Coronary artery (tissue), 2 donors: ENCODE results near the gene KIF21B.

Experiments used
- DNase-seq: peaks from one replicate; pipeline ENCODE4 v3.0.0-alpha.2; 2017; ENCODE audit warnings: low spot score
- H3K27ac ChIP-seq, 2 donors: fragments of 200-600 bp; sonication (generic); one replicate each; pipeline ENCODE4 v1.5.1; 2016 to 2019
- H3K4me3 ChIP-seq: fragments of 200-600 bp; sonication (generic); 2 replicates; pipeline ENCODE4 v1.5.1; 2016; ENCODE audit warnings: mild to moderate bottlenecking, moderate library complexity
- TF ChIP-seq, protein P1 (sequence below): fragments of 200-600 bp; sonication (generic); IDR thresholded peaks from one replicate; pipeline ENCODE4 v1.5.1; 2019; ENCODE audit warnings: antibody characterized with exemption

The KIF21B gene

GRCh38 chr1:201048521-201048920 is 25.0 kb upstream of the KIF21B start:
- no peak for DNase-seq
- TF ChIP-seq, protein P1, sequence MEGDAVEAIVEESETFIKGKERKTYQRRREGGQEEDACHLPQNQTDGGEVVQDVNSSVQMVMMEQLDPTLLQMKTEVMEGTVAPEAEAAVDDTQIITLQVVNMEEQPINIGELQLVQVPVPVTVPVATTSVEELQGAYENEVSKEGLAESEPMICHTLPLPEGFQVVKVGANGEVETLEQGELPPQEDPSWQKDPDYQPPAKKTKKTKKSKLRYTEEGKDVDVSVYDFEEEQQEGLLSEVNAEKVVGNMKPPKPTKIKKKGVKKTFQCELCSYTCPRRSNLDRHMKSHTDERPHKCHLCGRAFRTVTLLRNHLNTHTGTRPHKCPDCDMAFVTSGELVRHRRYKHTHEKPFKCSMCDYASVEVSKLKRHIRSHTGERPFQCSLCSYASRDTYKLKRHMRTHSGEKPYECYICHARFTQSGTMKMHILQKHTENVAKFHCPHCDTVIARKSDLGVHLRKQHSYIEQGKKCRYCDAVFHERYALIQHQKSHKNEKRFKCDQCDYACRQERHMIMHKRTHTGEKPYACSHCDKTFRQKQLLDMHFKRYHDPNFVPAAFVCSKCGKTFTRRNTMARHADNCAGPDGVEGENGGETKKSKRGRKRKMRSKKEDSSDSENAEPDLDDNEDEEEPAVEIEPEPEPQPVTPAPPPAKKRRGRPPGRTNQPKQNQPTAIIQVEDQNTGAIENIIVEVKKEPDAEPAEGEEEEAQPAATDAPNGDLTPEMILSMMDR = no peak
- H3K27ac ChIP-seq = no peak overlapping the region
- H3K4me3 ChIP-seq = no peak overlapping the region

- TF ChIP-seq, protein P1 = no peak
- DNase-seq = no peak
- H3K27ac ChIP-seq = no peak overlapping the region
- H3K4me3 ChIP-seq = no peak overlapping the region
Measured at GRCh38 chr1:201044119-201044518, 20.6 kb upstream of the KIF21B start.

DNA sequence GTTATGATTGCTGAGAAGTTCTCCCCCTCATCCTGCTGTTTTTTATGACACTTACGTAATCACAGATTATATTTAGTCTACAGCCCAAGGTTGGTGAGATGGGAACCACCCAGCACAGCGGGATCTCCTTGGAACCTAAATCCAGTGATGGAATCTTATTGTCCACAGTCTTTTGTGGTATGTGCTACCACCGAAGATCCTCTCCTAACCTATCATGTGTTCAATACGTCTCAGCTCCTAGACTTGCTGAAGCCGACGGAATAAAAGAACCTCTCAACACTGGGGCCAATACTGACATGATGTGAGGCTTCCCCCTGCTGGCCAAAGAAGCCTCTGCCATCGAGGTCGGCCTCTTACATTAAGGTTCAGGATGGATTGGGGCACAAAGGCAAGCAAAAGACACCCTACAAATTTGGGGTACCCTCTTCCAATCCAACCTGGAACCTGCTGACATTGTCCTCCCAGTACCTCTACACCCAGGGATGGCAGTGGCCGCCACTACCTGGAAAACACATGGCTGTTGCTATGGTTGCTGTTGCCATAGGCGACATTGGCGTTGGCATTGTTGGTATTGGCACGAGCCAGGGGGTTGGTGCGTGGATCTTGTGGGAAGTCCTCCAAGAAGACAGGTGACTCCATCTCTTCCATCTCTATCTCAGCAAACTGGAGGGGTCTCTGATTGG is 19.4 kb upstream of the KIF21B start:
- Histone ChIP-seq H3K27ac (no peak overlapping the region), H3K4me3 (no peak overlapping the region)
- TF ChIP-seq, protein P1 = peak; percentile 53
- DNase-seq = no peak

DNA sequence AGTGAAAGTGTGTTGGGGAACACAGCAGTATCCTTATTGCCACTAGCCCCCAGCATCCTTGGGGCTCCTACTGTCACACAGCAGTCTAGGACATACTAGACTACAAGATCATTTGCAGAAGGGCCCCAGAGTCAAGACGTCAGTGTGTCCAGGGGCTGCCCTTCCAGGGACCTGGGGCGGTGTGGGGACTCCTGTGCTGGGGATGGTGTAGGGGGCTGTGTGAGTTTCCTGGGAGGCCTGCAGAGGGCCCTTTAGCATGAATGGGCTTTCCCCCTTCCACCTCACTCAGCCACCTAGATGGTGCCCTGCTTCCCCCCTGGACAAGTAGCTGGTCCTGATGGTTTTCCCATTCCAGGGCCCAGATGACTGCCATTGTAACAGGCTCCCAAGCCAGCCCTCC is 17.5 kb upstream of the KIF21B start:
- no peak overlapping the region for H3K27ac ChIP-seq
- TF ChIP-seq, protein P1 = no peak
- H3K4me3 ChIP-seq = no peak overlapping the region
- DNase-seq = no peak

DNA sequence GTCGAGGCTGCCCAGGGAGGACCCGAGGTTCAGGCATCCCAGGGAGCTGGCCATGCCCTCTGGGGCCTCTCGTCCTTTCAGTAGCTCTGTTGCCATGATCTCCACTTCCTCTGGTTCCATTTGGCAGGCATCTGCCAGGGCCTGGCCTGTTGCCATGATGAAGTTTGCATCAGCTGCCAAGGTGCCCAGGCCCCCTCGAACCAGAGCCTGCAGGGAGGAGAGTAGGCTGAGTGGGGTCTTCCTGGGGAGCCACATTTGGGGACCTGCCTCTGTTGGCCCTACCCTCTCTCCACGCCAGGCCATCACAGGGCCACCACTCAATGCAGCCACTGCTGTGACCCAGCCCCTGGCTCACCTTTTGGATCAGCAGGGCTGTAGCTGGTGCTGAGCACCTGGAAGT is 16.4 kb upstream of the KIF21B start:
- TF ChIP-seq, protein P1 = no peak
- Histone ChIP-seq H3K27ac (no peak overlapping the region), H3K4me3 (no peak overlapping the region)
- DNase-seq = no peak

DNA sequence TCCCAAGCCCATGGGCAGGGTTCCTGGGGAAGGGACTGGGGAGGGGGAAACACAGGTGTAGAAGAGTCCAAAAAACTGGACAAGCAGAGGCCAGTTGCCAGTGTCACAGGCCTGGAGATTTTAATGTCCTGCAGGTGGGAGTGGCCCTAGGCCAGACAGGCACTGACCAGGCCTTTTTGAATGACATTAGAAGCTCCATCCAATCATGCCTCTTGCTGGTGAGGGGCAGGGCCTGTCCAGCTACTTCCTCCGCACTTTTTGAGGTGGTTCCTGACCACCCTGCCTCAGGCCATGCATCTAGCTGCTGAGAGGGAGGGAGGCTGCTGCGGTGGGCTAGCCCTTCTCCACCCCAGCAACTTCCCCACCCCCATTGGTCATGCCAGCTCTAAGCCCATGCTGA is 15.9 kb upstream of the KIF21B start:
- H3K27ac ChIP-seq = no peak overlapping the region
- TF ChIP-seq, protein P1 = no peak
- no peak overlapping the region for H3K4me3 ChIP-seq
- DNase-seq = no peak

GRCh38 chr1:201038186-201038876 is 14.8 kb upstream of the KIF21B start:
- no peak overlapping the region for H3K4me3 ChIP-seq
- TF ChIP-seq, protein P1 = no peak
- H3K27ac ChIP-seq = no peak overlapping the region
- no peak for DNase-seq
